CD4-positive, alpha-beta T cell treated with Interleukin-21 for 1 hour (primary cell): ENCODE measurements around the gene FAM131B.

Source experiments
- DNase-seq: peaks from one replicate; pipeline ENCODE4 v3.0.0-alpha.2; 2020

Gene FAM131B

GRCh38 chr7:143382126-143382790 is 19.7 kb upstream of the FAM131B start:
- no peak for DNase-seq

GRCh38 chr7:143381427-143382125 is 19.1 kb upstream of the FAM131B start:
- DNase-seq, result no peak

GRCh38 chr7:143380646-143381426 is 18.3 kb upstream of the FAM131B start, which contains the start of gene ZYX:
Gene ZYX (plus strand): TSS chr7:143381345. CDS start chr7:143381572, 227 bp downstream.
- DNase-seq, result peak; percentile 86

- DNase-seq, result peak; percentile 90
Observed at GRCh38 chr7:143380260-143380645, 17.7 kb upstream of the FAM131B start.

GRCh38 chr7:143379611-143380259 is 17.2 kb upstream of the FAM131B start:
- DNase-seq, result no peak

GRCh38 chr7:143376396-143376795 is 13.9 kb upstream of the FAM131B start:
- no peak for DNase-seq

- DNase-seq, result peak; percentile 65
Observed at GRCh38 chr7:143375298-143376034, 13.0 kb upstream of the FAM131B start.

- DNase-seq, result no peak
Observed at GRCh38 chr7:143374561-143374960, 12.0 kb upstream of the FAM131B start.

- DNase-seq, result no peak
Observed at GRCh38 chr7:143373255-143373794, 10.8 kb upstream of the FAM131B start.

GRCh38 chr7:143372070-143372469 is 9.6 kb upstream of the FAM131B start:
- peak; percentile 58 for DNase-seq

GRCh38 chr7:143369678-143370651 is 7.5 kb upstream of the FAM131B start:
- DNase-seq, result no peak

- DNase-seq, result no peak
Observed at GRCh38 chr7:143368387-143368786, 5.9 kb upstream of the FAM131B start.

- DNase-seq, result no peak
Observed at GRCh38 chr7:143367972-143368371, 5.5 kb upstream of the FAM131B start.

GRCh38 chr7:143363016-143363937 is 764 bp upstream of the FAM131B start:
- DNase-seq, result no peak

GRCh38 chr7:143361552-143362130 is 872 bp downstream of the FAM131B start:
- DNase-seq, result no peak

GRCh38 chr7:143360788-143361551 is 1.5 kb downstream of the FAM131B start:
- no peak for DNase-seq

- DNase-seq, result no peak
Observed at GRCh38 chr7:143359771-143360353, 2.7 kb downstream of the FAM131B start.

GRCh38 chr7:143358626-143359025 is 3.9 kb downstream of the FAM131B start:
- DNase-seq, result no peak
